GM21717 (cell line): ENCODE measurements around the gene ADAMTS3.

Experiments
- ATAC-seq: cut with Tn5 transposase; IDR thresholded peaks from one replicate; pipeline ENCODE4 v1.9.1; 2021; ENCODE audit warnings: mild to moderate bottlenecking, moderate library complexity; ENCODE audit not compliant: unreplicated experiment

The ADAMTS3 gene

DNA sequence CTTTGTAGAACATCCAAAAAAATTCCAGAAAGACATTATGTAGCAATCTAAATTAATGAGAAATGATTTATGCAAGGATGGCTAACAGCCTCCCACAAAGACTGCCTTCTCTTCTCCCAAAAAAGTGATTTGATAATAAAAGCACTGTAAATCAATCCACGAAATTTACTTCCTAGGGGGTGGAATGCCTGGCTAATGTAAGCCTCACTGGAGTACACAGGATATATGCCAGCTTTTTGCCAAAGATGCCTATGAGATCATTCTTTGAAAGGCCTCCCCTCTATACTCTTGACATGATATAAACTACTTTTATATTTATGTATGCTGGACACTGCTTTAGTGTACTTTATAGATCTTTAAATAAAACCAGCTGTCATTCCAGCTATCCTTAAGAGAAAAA is 211.1 kb downstream of the ADAMTS3 start:
- ATAC-seq: no peak

- no peak for ATAC-seq
Measured at GRCh38 chr4:72352711-72353110, 216.3 kb downstream of the ADAMTS3 start.

- ATAC-seq: no peak
Measured at GRCh38 chr4:72351521-72351920, 217.5 kb downstream of the ADAMTS3 start.

GRCh38 chr4:72348701-72349100 is 220.3 kb downstream of the ADAMTS3 start:
- ATAC-seq: no peak

DNA sequence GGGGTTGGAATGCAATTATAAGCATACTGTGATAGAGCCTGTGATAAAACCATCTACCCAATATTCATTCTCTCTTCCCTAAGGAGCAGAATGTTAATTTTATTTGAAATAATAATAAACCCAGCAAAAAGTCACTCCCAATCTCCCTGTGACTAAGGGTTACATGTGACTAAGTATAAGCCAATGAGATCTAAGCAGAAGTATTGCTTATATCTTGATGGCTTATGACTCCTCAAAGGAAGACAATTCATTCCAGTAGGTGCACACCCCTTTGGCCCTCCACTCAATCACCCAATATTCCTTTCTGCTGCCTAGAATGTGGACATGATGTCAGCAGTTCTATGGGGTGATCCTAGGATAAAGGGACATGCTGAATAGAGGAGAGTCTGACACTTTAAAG is 224.6 kb downstream of the ADAMTS3 start:
- no peak for ATAC-seq

DNA sequence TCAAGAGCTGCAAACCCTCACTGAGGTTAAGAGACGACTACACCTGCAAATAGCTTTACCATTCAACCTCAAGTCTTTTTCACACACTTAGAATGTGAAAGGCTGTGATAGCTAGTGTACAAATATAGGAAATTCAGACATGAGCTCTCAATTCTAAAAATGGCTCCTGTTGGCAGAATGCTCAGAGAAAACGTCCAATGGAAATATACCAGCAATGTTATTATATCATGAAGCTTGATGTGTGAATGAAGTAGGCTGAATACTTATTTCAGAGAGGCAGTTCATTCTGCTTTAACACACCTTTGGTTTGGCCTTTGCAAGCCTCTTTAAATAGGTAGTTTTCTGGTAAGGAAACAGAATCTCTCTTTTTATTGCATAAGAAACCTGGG is 227.6 kb downstream of the ADAMTS3 start:
- no peak for ATAC-seq

DNA sequence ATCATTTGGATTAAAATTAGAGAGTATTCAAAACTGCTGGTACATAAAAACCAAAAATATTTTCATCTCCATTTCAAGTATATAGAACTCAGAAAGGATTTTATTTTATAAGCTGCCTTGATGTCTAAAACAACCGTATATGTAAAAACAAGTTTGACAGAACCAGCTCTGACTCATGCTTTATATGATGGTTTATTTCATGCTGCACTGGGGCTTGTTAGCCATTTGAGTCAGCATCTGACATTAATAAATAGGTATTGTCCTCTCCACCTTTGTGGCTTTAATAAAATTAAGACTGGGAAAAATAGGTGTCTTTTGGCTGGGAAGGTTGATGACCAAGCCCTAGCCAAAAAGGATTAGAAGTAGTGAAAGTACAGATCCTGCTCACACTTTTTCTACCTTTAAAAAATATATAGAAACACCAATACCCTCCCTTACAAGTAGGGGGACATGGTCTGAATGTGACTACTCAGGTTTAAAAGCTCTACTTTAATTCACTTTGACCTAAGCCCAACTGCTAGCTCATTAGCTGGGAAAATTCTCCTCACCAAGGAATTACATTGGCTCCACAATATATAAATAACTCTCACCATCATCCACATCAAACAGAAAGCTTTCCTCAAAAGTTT is 228.1 kb downstream of the ADAMTS3 start:
- no peak for ATAC-seq

GRCh38 chr4:72338060-72338459 is 231.0 kb downstream of the ADAMTS3 start:
- ATAC-seq: no peak

DNA sequence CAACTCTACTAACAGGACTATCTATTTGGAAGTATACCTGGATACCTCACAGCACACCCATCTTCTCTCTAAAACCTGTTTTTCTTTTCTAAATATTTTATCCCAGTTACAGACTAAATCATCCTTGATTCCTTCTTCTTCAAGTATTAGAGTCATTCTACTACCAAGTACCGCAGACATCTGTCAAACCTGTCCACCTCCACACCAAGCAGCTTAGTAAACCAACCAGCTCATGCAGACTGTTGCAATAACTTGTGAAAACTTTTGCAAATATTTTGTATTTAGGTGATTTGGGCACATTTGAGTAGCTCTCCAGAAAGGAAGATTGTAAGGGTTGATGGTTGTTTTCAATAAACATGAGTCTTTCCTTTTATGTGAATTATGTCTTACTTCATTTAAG is 238.6 kb downstream of the ADAMTS3 start:
- no peak for ATAC-seq

DNA sequence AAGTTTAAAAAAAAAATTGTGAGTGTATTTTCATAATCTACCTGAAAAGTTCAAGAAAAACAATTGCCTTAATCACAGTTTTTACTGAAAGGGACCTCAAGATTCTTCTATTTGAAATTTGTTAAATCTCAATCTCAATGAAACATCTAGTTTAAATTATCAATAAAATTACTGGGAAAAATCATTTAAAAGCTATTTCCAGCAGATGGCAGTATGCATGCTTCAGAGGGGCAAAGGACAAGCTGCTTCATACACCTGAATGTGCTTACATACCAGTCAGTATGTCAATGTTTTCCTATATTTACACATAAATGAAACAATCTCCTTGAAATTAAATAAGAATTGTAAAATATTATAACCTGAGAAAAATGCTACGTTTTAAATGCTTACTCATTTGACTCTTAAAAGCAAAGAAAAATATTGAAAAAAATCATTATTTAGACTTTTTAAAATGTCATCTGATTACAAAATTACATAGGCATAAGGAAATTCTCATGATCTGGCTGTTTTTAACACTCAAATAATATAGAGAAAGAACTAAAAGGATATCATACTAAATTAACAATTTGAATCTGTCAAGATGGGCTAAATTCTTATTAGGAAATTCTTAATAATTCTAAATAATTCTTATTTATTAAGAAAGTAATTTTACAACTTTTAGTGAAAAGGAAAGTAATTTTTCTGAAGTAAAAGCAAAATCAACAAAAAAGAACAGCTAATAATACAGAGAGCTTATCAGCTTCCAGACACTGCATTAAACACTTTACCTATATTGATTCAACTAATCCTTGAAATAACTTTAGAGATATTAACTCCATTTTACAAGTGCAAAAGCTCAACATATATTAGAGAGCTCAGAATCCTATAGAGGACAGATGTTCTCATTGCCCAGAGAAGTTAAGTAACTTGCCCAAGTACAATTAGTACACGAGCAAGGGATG is 242.1 kb downstream of the ADAMTS3 start:
- no peak for ATAC-seq

DNA sequence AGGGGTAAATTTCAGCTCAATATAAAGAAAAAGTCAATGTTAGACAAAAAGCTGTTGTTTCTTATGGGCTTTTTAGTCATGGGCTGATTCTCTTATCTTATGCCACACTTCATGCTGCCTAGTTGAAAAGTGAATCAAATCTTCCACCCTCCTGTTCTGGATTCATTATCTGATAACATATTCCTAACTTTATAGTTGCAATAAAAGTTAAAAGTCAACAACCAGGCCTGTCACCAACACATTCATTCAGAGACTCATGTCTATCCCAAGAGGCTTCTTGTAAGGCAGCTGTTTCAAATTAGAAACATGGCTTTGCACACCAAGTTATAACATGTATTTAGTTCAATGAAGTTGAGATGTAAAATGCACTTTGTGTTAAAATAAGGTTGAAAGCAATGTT is 243.8 kb downstream of the ADAMTS3 start:
- ATAC-seq: no peak

DNA sequence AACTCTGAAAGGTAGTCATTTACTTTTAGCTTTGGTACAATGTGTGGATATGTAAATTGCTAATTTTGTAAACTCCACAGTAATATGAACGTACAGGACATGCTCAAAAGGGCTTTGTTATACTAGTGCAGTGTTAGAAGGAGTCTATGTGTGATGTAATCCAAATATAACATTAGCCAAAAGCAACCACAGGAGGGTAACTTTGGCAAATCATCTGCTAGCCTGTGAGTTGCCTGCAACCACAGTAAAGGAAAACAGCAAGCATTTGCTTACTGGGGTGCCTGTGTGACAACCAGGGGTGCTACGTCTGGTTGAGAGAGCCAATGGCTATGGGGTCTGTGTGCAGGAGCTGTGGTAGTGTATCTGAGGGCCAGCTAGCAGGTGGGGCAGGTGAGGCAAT is 245.8 kb downstream of the ADAMTS3 start:
- ATAC-seq: no peak

DNA sequence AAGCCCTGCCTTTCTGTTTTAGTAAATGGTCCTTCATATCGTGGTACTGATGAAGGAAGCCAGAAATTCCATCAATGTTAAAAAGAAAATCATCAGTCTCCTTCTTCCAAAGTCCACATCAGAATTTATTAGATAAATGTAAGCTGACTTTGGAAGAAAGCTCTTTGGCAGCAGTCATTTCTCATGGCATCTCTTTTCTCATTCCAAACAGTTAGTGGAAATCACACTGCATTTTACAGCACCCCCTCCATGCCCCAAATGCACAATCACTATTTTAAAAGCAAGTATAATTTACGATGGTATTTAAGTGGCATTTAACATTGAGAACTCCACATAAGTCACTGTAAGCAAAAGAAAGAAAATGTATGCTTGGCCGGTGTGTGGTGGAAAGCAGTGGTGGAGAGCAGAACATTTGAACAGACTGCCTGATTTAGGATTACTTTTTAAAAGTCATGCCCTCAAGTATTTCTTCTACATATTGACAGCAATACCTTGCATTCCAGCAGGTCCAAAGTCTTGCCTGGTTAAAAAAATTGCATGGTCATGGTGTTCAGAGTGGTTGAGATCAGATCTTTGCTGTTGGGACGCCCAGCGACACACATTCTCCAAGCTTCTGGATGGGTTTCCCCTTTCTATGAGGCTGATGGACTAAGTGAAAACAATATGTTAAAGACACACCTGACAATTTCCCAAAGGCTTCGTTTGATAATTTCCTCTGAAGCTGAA is 248.6 kb downstream of the ADAMTS3 start:
- ATAC-seq: no peak

DNA sequence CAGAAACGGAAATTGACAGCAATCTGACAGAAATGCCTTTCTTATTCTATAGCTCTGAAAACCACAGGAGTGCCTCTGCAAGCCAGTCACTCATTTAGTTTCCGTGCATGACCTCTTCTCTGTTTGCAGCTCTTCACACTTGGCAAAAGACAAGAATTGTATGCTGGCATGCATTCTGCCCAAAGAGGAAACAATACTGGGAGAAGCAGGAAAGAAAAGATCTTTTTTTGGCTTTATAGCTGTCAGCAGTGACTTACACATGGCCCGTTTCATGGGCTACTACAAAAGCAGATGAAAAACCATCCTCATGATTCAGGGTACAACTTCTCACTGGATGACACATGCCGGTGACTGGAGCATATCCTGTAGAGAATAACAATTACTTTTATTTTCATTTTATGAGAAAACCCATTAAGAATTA is 249.4 kb downstream of the ADAMTS3 start:
- ATAC-seq: no peak

- no peak for ATAC-seq
Measured at GRCh38 chr4:72318421-72319170, 250.4 kb downstream of the ADAMTS3 start.

DNA sequence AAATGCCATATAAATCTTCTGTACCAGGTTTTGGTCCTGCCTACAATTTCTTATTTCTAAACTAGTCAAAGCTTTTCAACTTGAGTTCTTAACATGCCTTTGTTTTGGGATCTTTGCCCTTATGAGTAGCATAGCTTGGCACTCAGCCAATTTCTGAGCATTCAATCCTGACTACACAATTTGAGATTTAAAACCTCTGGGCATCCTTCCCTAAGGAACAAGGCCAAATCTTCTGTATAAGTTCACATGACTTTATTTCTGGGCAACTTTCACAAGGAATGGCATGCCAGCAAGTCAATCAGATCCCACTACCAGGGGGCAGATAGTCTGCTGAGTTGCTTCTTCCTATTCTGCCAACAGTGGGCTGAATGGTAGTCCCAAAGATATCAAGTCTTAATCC is 254.2 kb downstream of the ADAMTS3 start:
- ATAC-seq: no peak

DNA sequence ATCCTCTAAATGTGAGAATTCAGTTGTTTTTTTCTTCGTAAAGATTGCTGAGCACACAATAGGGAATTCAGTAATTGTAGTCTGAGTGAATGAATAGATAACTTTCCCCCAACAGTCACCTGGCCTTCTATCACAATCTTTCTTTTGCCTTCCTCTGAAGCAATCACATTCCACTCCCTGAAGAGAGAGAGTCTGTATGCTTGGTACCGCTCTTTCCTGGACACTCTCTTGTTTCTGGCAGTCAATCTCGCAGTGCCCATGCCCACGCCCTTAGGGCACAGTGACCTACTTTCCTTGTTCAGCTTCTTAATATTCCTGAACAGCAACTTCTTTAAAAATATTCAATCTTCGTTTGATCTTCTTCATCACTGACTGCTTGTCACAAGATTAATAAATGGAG is 255.9 kb downstream of the ADAMTS3 start:
- ATAC-seq: no peak

DNA sequence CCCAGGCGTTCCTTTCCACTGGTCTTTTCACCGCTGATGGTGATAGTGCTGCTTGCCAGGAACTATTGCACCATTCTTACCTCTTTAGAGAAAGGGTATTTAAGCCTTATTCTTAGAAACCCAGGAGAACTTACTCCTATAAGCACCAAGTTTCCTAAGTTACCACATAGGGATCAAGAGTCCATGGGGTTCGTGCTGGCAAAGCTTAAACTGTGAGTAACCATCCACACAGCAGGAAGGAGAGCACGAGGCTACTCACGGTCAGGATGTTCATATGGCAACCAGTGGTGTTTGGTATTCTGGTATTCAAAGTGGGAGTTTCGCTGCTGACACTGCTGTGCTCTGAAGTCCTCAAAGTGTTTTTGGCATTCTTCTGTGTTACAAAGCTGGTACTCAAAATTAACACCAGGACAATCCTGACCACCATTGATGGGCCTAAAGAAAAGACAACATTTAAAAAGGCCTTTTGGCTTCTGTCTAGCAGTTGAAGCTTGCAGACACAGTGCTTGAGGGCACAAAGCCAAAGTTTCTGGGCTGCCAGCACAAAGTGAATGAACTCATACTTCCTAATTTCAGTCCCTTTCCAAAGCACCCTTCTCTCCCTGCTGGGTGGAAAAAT is 256.9 kb downstream of the ADAMTS3 start:
- no peak for ATAC-seq

- ATAC-seq: no peak
Measured at GRCh38 chr4:72311291-72311690, 257.7 kb downstream of the ADAMTS3 start.

DNA sequence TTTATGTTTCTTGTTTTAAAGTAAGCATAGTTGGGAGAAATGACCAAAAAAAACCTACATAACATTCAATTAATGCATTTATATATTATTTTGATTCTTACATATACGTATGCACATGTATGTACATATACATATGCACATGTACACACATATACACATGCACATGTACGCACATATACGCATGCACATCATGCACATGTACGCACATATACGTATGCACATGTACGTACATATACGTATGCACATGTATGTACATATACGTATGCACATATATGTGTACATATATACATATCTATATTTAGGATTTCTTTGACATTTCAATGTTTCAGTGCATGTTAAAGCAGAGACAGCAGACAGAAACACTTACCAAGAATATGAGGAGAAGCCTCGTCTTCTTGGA is 263.4 kb downstream of the ADAMTS3 start:
- no peak for ATAC-seq

DNA sequence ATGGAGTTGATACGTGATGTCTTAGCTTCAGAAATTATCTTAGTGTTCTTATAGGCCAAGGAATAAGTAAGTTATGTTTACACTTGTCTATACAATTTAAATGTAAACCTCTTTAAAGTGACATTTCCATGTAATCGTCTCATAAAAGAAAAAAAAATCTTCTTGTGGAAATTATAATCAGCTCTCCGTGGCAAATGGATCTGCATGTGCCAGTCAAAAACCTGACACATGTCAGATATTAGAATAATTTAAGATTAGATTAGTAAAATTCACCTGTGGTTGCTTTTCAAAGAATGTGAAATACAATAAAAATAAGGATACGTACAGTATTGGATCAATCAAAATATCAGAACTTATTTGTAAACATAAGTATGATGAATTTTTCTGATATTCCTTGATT is 263.9 kb downstream of the ADAMTS3 start:
- ATAC-seq: no peak
